ENCODE results near the gene PRSS12.

- TF ChIP-seq EZH2phosphoT487 (IDR thresholded peaks at IDR 0.05; ENCODE audit: insufficient read depth, low read depth) (no peak), EZH2 (IDR thresholded peaks at IDR 0.05; ENCODE audit: insufficient read depth, poor library complexity, severe bottlenecking) (no peak)
Observed at GRCh38 chr4:118280501-118281218, 72.1 kb downstream of the PRSS12 start.
